H9 (cell line): ENCODE measurements around the gene KRT6B. TPM values are rescaled to one million over a fixed set of nuclear protein-coding genes. Genes with fewer than 3 reads are reported as not detected.
"Not testable (repeated sequence)": the region's sequence is repeated elsewhere in the genome, so short reads cannot be mapped to it uniquely, and the experiment has no call there.

Source experiments
- DNase-seq: peaks from one replicate; pipeline ENCODE4 v3.0.0-alpha.2; 2017
- H2AFZ ChIP-seq: one replicate; pipeline ENCODE4 v1.6.1; 2013; ENCODE audit warnings: mild to moderate bottlenecking, low read length, control low read depth, moderate library complexity
- H2AK5ac ChIP-seq: 2 replicates; pipeline ENCODE4 v1.6.1; 2013; ENCODE audit warnings: low read length, control low read depth, mixed read lengths; ENCODE audit not compliant: insufficient read length
- H2BK120ac ChIP-seq: one replicate; pipeline ENCODE4 v1.6.1; 2013; ENCODE audit warnings: low read depth, mild to moderate bottlenecking, low read length, control low read depth, inconsistent platforms; ENCODE audit not compliant: poor library complexity, severe bottlenecking
- H2BK12ac ChIP-seq: 2 replicates; pipeline ENCODE4 v1.6.1; 2013; ENCODE audit warnings: low read length, control low read depth, mixed read lengths, low read depth; ENCODE audit not compliant: insufficient read length
- H2BK15ac ChIP-seq: 2 replicates; pipeline ENCODE4 v1.6.1; 2013; ENCODE audit warnings: low read depth, low read length, control low read depth
- H2BK20ac ChIP-seq: one replicate; pipeline ENCODE4 v1.6.1; 2013; ENCODE audit warnings: low read depth, mild to moderate bottlenecking, low read length, control low read depth, inconsistent platforms; ENCODE audit not compliant: poor library complexity, severe bottlenecking
- H2BK5ac ChIP-seq: 2 replicates; pipeline ENCODE4 v1.6.1; 2013; ENCODE audit warnings: low read length, control low read depth, mixed read lengths; ENCODE audit not compliant: insufficient read length
- H3K14ac ChIP-seq: 2 replicates; pipeline ENCODE4 v1.6.1; 2013; ENCODE audit warnings: low read length, control low read depth; ENCODE audit not compliant: insufficient read depth
- H3K18ac ChIP-seq: 2 replicates; pipeline ENCODE4 v1.6.1; 2013; ENCODE audit warnings: low read depth, mild to moderate bottlenecking, mixed read lengths, low read length, control low read depth; ENCODE audit not compliant: insufficient read length
- H3K23ac ChIP-seq: 2 replicates; pipeline ENCODE4 v1.6.1; 2013; ENCODE audit warnings: low read length, control low read depth, mixed read lengths, low read depth; ENCODE audit not compliant: insufficient read length
- H3K23me2 ChIP-seq: 2 replicates; pipeline ENCODE4 v1.6.1; 2013; ENCODE audit warnings: low read depth, mild to moderate bottlenecking, mixed read lengths, low read length, control low read depth; ENCODE audit not compliant: insufficient read length, poor library complexity, severe bottlenecking
- H3K27ac ChIP-seq: 2 replicates; pipeline ENCODE4 v1.5.1; 2013; ENCODE audit warnings: low read length, control low read depth, mixed read lengths, low read depth; ENCODE audit not compliant: insufficient read length
- H3K27me3 ChIP-seq: 2 replicates; pipeline ENCODE4 v1.6.1; 2013; ENCODE audit warnings: low read length, control low read depth, inconsistent platforms; ENCODE audit not compliant: insufficient read depth
- H3K4ac ChIP-seq: 2 replicates; pipeline ENCODE4 v1.6.1; 2013; ENCODE audit warnings: low read depth, mild to moderate bottlenecking, control low read depth, inconsistent platforms, low read length, moderate library complexity
- H3K4me1 ChIP-seq: 2 replicates; pipeline ENCODE4 v1.6.1; 2013; ENCODE audit warnings: low read length, control low read depth, inconsistent platforms; ENCODE audit not compliant: insufficient read depth
- H3K4me2 ChIP-seq: 2 replicates; pipeline ENCODE4 v1.6.1; 2013; ENCODE audit warnings: low read length, control low read depth, mixed read lengths; ENCODE audit not compliant: insufficient read length, insufficient read depth
- H3K56ac ChIP-seq: 2 replicates; pipeline ENCODE4 v1.6.1; 2013; ENCODE audit warnings: low read depth, mild to moderate bottlenecking, mixed read lengths, low read length, control low read depth; ENCODE audit not compliant: insufficient read length
- H3K79me1 ChIP-seq: 2 replicates; pipeline ENCODE4 v1.6.1; 2013; ENCODE audit warnings: low read depth, mild to moderate bottlenecking, moderate library complexity, low read length, control low read depth, inconsistent platforms; ENCODE audit not compliant: insufficient read depth, poor library complexity, severe bottlenecking
- H3K79me2 ChIP-seq: 2 replicates; pipeline ENCODE4 v1.6.1; 2013; ENCODE audit warnings: low read length, control low read depth, inconsistent platforms; ENCODE audit not compliant: insufficient read depth
- H3K9ac ChIP-seq: 2 replicates; pipeline ENCODE4 v1.6.1; 2013; ENCODE audit warnings: low read length, control low read depth, mixed read lengths; ENCODE audit not compliant: insufficient read length; ENCODE audit errors: extremely low read depth
- H3K9me3 ChIP-seq: one replicate; pipeline ENCODE4 v1.6.1; 2013; ENCODE audit warnings: low read depth, low read length, inconsistent platforms; ENCODE audit not compliant: control insufficient read depth
- H3T11ph ChIP-seq: one replicate; pipeline ENCODE4 v1.6.1; 2013; ENCODE audit warnings: mild to moderate bottlenecking, low read length, control low read depth, inconsistent platforms
- H4K20me1 ChIP-seq: one replicate; pipeline ENCODE4 v1.6.1; 2013; ENCODE audit not compliant: control insufficient read depth, insufficient read length, insufficient read depth
- H4K5ac ChIP-seq: 2 replicates; pipeline ENCODE4 v1.6.1; 2013; ENCODE audit warnings: low read depth, mild to moderate bottlenecking, mixed read lengths, low read length, control low read depth; ENCODE audit not compliant: insufficient read length
- H4K8ac ChIP-seq: replicated peaks from 2 replicates; pipeline ENCODE4 v1.6.1; 2013; ENCODE audit warnings: low read length, control low read depth, mixed read lengths, low read depth; ENCODE audit not compliant: insufficient read length
- H4K91ac ChIP-seq: 2 replicates; pipeline ENCODE4 v1.6.1; 2013; ENCODE audit warnings: low read depth, mild to moderate bottlenecking, moderate library complexity, mixed read lengths, low read length, control low read depth; ENCODE audit not compliant: insufficient read length
- H3K27ac Mint-ChIP-seq, 3 experiments: 2 replicates in 2 of 3; 3 replicates in 1 of 3; pipeline ENCODE4 v1.8.0; 2020 to 2021; ENCODE audit warnings: mixed read lengths in 3 of 3, mild to moderate bottlenecking in 1 of 3, moderate library complexity in 1 of 3
- H3K27me3 Mint-ChIP-seq: 2 replicates; pipeline ENCODE4 v1.8.0; 2021; ENCODE audit warnings: low read depth, mild to moderate bottlenecking, moderate library complexity, mixed read lengths
- H3K36me3 Mint-ChIP-seq, 3 experiments: 2 replicates in 2 of 3; 3 replicates in 1 of 3; pipeline ENCODE4 v1.8.0; 2020 to 2021; ENCODE audit warnings: low read depth in 3 of 3, mixed read lengths in 3 of 3; ENCODE audit not compliant: insufficient read depth in 1 of 3
- H3K4me1 Mint-ChIP-seq, 2 experiments: 2 replicates each; pipeline ENCODE4 v1.8.0; 2020; ENCODE audit warnings: mixed read lengths in 2 of 2
- H3K4me3 Mint-ChIP-seq, 2 experiments: 2 replicates in 1 of 2; 3 replicates in 1 of 2; pipeline ENCODE4 v1.8.0; 2020 to 2021; ENCODE audit warnings: mild to moderate bottlenecking in 2 of 2, mixed read lengths in 2 of 2, moderate library complexity in 1 of 2
- H3K9me3 Mint-ChIP-seq, 2 experiments: 2 replicates in 1 of 2; 3 replicates in 1 of 2; pipeline ENCODE4 v1.8.0; 2020; ENCODE audit warnings: mild to moderate bottlenecking in 2 of 2, mixed read lengths in 2 of 2, moderate library complexity in 1 of 2
- CTCF ChIP-seq: fragments of 200-600 bp; sonication (generic); conservative IDR thresholded peaks from 3 replicates; pipeline ENCODE4 v1.8.0; 2021; ENCODE audit warnings: antibody characterized with exemption, mild to moderate bottlenecking
- WGBS: extraction: QIAGEN DNeasy Blood & Tissue Kit; methylation state at CpG from one replicate; pipeline ENCODE4 v1.1.7; 2013; ENCODE audit warnings: missing lambda C conversion rate, low lambda C conversion rate, mixed read lengths; ENCODE audit not compliant: insufficient read length; ENCODE audit errors: extremely low coverage; 5-methylcytosine and 5-hydroxymethylcytosine counted together
- total RNA-seq: library from RNA; stranded (reverse); gene quantifications from 2 replicates; pipeline ENCODE4 v1.2.1, GENCODE V29; 2021

Gene KRT6B
- total RNA-seq, 1 experiment from 2014 or later, result not detected

GRCh38 chr12:52411815-52412214, 40.1 kb downstream of the KRT6B start:
- DNase-seq, result no peak
- no peak overlapping the region for H4K91ac ChIP-seq
- H3K4me2 ChIP-seq, result no peak overlapping the region
- no peaks in the 10 kb centered on the region for H4K20me1 ChIP-seq
- H3K79me1 ChIP-seq, result no peaks in the 10 kb centered on the region
- no peak overlapping the region for H2BK12ac ChIP-seq
- no peak overlapping the region for H3K18ac ChIP-seq
- H4K5ac ChIP-seq, result no peak overlapping the region
- H3K9me3 ChIP-seq, result no peaks in the 10 kb centered on the region
- no peak overlapping the region for H4K8ac ChIP-seq
- H3K23ac ChIP-seq, result no peak overlapping the region
- H2BK15ac ChIP-seq, result no peak overlapping the region
- no peak overlapping the region for H3K4me3 Mint-ChIP-seq
- H3K4ac ChIP-seq, result no peak overlapping the region
- no peak overlapping the region for H3K56ac ChIP-seq
- H3K9ac ChIP-seq, result no peak overlapping the region
- H3K27me3 Mint-ChIP-seq, result peaks cover 13% of the 10 kb centered on the region
- H3K14ac ChIP-seq, result no peak overlapping the region
- no peak overlapping the region for H2BK5ac ChIP-seq
- H2BK20ac ChIP-seq, result no peak overlapping the region
- peaks cover 8 to 9% of the 10 kb centered on the region in 2 experiments for H3K4me1 Mint-ChIP-seq
- H3K79me2 ChIP-seq, result no peaks in the 10 kb centered on the region
- WGBS, result no CpG with 5 or more reads among the region's 10 CpGs
- H3K9me3 Mint-ChIP-seq, result peaks cover 16 to 17% of the 10 kb centered on the region in 2 experiments
- H3T11ph ChIP-seq, result no peak overlapping the region
- no peak for TF ChIP-seq CTCF
- H3K27ac Mint-ChIP-seq, result no peak overlapping the region
- no peak overlapping the region for H2AFZ ChIP-seq
- no peaks in the 10 kb centered on the region for H3K27me3 ChIP-seq
- H3K27ac ChIP-seq, result no peak overlapping the region
- H3K4me1 ChIP-seq, result no peaks in the 10 kb centered on the region
- no peak overlapping the region for H2BK120ac ChIP-seq
- peaks cover 2 to 5% (median 4%) of the 10 kb centered on the region in 3 experiments; a peak in 5 of 7 replicates for H3K36me3 Mint-ChIP-seq
- no peak overlapping the region for H2AK5ac ChIP-seq
- peaks cover 3% of the 10 kb centered on the region for H3K23me2 ChIP-seq

DNA sequence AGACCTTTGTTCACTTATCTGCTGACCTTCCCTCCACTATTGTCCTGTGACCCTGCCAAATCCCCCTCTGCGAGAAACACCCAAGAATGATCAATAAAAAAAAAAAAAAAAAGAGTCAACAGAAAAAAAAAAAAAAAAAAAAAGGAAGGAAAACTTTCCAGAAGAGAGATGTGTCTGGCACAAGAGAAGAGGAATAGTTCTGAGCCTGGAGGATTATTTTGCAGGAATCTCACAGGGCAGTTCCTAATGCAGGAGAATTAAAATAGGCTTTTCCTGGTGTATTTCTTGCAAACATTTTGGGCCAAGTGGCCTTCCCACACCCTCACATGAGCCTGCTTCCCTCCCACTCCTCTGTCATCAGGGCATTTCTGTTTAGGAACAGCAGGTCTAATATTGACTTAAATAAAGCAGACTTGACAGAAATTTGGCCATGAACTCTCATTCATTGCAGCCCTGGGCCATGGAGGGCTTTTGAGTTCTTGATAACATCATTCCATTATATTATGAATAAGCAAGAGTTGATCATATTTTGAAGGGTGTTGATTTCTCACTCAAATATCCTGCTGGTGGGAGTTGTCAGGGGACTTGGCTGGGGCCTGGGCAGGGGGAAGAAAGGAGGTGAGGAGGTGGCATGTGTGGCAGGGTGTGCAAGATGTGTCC, 41.2 kb downstream of the KRT6B start:
- H3K4me3 Mint-ChIP-seq, H3K27me3 ChIP-seq: not testable (repeated sequence)

More for the DNA sequence above, 41.2 kb downstream of the KRT6B start:
- H4K5ac ChIP-seq, DNase-seq, H3K79me2 ChIP-seq, H2BK20ac ChIP-seq, H3K4me1 ChIP-seq, H4K91ac ChIP-seq, H3K4ac ChIP-seq, H3K14ac ChIP-seq, H2BK120ac ChIP-seq, H3K9ac ChIP-seq, H3K9me3 ChIP-seq, H3K18ac ChIP-seq, H2BK12ac ChIP-seq, H4K20me1 ChIP-seq, H3K56ac ChIP-seq, H2AK5ac ChIP-seq, H3K27ac ChIP-seq, H3K23me2 ChIP-seq, H4K8ac ChIP-seq, H3K27ac Mint-ChIP-seq, H2BK5ac ChIP-seq, H2AFZ ChIP-seq, H2BK15ac ChIP-seq, H3K23ac ChIP-seq, H3K79me1 ChIP-seq, H3K4me2 ChIP-seq, H3K36me3 Mint-ChIP-seq, H3K4me1 Mint-ChIP-seq, H3T11ph ChIP-seq: not testable (repeated sequence)
- WGBS, result no CpG with 5 or more reads among the region's 1 CpG
- Mint-ChIP-seq H3K27me3 (peaks cover 13% of the 10 kb centered on the region), H3K9me3 (peaks cover 16 to 17% of the 10 kb centered on the region in 2 experiments)
